NT2/D1 (cell line): ENCODE measurements around the gene TRMT2A.

Experiments used
- SUZ12 ChIP-seq: IDR thresholded peaks from 2 replicates; pipeline ENCODE4 v1.6.1; 2011; ENCODE audit not compliant: insufficient read length, insufficient read depth; ENCODE audit errors: extremely low read depth
- YY1 ChIP-seq: IDR thresholded peaks from 2 replicates; pipeline ENCODE4 v1.6.1; 2011; ENCODE audit not compliant: insufficient read length, insufficient read depth
- ZNF274 ChIP-seq: IDR thresholded peaks from 2 replicates; pipeline ENCODE4 v1.6.1; 2011; ENCODE audit warnings: mild to moderate bottlenecking, low read depth, low read length

GRCh38 chr22:20138417-20138738, 21.4 kb upstream of the TRMT2A start:
- TF ChIP-seq ZNF274 (no peak), YY1 (no peak), SUZ12 (no peak)
